NCI-H2107 treated with DMSO at 0.1 percent for 48 hours (cell line): Measurements from ENCODE around the gene GSG1L.
"Not testable (repeated sequence)": the region's sequence is repeated elsewhere in the genome, so short reads cannot be mapped to it uniquely, and the experiment has no call there.

Experiments
- DNase-seq: peaks from one replicate; lab custom pipeline; 2025; ENCODE audit not compliant: unreplicated experiment; lab: John Stamatoyannopoulos, UW

GSG1L gene

DNA sequence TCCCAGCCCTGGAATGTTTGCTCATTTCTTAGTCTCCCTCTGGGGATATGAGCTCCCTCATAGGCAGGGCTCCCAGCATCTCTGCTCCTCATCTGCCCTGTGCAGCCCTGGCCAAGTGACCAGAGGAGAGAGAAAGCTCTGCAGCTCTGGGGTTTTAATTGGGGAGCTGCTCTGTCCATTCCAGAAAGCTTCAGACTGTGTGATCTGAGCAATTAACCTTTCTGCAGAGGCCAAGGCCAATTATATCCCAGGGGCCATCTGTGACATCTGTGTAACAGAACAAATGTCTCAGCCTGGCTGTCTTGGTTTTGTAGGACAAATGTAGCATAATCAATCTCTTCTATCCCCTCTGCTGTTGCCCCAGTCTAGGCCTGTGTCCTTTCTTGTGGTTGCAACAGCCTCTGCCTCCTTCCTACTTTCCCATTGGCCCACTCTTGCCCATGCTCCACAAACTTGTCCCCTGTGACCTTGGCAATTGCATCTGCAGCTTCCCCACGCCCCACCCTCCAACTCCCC lies 156.0 kb downstream of the GSG1L start:
- DNase-seq = no peak

- no peak for DNase-seq
These were observed 156.6 kb downstream of the GSG1L start for GRCh38 chr16:27906883-27907282.

DNA sequence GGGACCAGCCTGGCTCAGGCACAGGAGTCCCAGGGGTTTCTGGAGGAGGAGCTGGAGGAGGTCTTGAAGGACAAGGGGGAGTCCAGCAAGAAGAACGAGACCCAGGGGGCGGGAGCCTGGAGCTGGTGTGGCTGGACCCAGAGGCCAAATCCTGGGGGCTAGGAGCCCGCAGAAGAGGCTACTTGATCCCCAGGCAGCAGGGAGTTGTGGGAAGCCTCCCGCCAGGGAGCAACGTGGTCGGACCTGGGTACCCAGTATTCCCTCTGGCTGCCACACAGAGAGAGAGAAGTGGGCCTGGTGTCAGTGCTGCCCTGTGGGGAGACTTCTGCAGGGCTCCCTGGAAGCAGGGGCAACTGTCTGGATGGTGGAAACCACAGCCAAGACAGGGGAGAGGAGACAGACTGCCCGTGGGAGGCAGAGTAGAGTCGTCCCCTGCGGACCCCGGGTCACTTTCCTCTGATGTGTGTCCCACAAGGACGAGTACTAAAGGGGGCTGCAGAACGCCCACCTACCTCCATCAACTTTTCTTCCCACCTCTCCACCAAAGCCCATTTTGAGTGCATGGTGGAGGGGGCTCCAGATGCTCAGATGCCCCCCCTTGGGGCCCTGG lies 160.4 kb downstream of the GSG1L start:
- DNase-seq = no peak

GRCh38 chr16:27902551-27902950 lies 161.0 kb downstream of the GSG1L start:
- DNase-seq = no peak

DNA sequence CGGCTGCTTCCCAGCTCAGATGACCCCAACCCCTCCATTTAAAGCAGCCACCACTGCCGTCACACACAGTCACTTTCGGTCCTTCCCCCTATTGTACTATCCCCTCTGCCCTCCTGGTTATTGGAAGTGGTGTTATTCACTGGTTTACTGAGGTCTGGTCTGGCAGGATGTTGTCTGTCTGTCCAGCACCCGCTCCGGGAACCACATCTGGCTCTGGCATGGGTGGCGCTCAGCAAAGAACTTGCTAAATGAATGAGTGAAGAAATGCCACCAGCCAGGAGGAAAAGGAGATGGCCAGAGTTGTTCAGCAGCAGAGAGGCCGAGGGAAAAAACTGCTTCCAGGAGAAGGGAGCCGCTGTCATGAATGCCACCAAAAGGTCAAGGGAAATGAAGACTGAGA lies 161.6 kb downstream of the GSG1L start:
- no peak for DNase-seq

- no peak for DNase-seq
These were observed 163.8 kb downstream of the GSG1L start for GRCh38 chr16:27899736-27900135.

- DNase-seq = no peak
These were observed 169.1 kb downstream of the GSG1L start for GRCh38 chr16:27894386-27894785.

DNA sequence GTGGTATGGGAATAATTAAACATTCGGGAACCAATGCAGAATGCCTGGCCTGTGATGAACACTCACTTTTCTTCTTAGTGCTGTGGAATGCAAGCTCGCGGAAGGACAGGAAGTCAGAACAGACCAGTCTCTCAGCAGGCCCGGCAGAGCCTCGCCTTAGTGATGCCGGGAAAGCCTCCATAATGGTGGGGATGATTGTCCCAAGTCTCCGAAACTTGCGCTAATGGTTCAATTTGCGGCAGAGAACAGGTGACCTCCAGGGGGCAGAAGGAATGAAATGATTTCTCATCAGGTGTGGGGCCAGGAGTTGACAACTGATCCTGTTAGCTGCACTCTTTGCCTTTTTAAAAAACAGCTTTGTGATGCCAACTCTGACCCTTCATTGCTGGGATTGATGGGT lies 170.6 kb downstream of the GSG1L start:
- DNase-seq = no peak

DNA sequence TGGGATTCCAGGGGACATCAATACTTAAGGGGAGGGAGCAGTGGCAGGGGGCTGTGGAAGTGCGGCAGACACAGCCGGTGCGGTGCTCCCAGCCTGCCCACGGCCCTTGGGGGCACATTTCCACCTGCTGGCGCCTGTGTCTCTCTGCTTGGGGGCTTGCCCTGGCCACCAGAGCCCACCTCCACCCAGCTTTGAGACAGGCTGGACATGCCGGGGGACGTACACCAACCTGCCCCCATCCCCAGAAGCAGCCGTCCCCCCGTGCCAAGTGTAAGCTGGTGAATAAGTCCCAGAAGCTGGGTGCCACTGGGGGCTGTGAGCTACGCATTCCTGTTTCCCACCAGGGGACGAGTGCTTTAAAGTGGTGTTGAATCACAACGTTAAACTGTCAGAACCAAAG lies 172.6 kb downstream of the GSG1L start:
- no peak for DNase-seq

- DNase-seq = no peak
These were observed 173.5 kb downstream of the GSG1L start for GRCh38 chr16:27890006-27890405.

GRCh38 chr16:27883576-27883975 lies 179.9 kb downstream of the GSG1L start:
- no peak for DNase-seq

GRCh38 chr16:27880287-27880686 lies 183.2 kb downstream of the GSG1L start:
- DNase-seq = no peak

DNA sequence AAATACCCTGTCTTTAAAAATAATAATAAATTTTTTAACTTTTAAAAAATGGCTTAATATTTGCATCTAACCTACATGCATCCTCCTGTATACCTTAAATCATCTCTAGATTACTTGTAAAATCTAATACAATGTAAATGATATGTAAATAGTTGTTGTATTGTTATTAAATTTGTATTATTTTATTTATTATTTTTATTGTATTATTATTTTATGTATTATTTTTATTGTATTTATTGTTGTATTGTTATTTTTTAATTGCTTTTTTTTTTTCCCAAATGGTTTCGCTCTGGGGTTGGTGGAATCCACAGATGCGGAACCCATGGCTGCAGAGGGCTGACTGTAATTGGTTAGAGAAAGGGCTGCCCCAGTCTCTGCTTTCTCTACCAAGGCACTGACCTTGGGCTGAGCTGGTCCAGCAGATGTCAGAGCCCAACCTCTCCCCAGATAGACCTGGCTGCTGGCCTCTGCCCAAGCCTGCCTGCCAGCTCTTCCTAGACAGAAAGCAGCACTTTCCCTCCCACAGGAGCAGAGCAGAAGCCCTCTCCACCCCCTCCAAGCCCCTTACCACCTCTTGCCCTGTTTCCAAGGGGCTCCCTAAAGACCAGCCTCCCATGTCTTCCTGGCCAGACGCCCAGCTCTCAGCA lies 183.8 kb downstream of the GSG1L start:
- no peak for DNase-seq

DNA sequence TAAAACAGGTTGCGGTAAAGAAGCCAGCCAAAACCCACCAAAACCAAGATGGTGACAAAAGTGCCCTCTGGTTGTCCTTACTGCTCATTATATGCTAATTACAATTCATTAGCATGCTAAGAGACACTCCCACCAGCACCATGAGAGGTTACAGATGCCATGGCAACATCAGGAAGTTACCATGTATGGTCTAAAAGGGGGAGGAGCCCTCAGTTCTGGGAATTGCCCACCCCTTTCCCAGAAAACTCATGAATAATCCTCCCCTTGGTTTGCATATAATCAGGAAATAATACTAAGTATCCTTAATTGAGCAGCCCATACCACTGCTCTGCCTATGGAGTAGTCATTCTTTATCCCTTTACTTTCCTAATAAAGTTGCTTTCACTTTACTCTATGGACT lies 190.9 kb downstream of the GSG1L start:
- not testable (repeated sequence) for DNase-seq

DNA sequence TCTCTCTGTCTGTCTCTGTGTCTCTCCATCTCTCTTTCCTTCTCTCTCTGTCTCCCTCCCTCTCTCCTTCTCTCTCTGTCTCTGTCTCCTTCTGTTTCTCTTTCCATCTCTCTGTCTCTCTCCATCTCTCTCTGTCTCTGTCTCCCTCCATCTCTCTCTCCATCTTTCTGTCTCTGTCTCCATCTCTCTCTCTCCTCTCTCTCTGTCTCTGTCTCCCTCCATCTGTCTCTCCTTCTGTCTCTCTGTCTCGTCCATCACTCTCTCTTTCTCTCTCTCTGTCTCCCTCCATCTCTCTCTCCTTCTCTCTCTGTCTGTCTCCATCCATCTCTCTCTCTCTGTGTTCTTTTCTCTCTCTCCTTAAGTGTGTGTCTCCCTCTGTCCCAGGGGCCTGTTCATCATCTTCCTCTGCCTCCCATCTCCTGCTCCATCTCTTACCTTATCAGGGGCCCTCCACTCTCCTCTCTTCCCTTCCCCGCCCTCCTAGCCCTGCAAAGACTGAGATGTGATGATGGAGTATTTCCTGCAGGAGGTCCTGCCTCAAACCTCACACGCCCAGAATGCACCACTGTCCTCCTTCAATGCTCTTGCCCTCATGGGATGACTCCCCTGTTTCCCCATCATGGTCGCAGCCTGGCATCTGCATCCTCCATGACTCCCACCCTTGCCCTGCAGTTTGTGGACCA lies 193.3 kb downstream of the GSG1L start:
- no peak for DNase-seq

- no peak for DNase-seq
These were observed 194.1 kb downstream of the GSG1L start for GRCh38 chr16:27869411-27869810.

GRCh38 chr16:27868180-27868579 lies 195.3 kb downstream of the GSG1L start:
- DNase-seq = no peak

GRCh38 chr16:27867122-27868110 lies 196.1 kb downstream of the GSG1L start:
- DNase-seq = no peak

GRCh38 chr16:27863377-27863776 lies 200.1 kb downstream of the GSG1L start:
- DNase-seq = no peak

DNA sequence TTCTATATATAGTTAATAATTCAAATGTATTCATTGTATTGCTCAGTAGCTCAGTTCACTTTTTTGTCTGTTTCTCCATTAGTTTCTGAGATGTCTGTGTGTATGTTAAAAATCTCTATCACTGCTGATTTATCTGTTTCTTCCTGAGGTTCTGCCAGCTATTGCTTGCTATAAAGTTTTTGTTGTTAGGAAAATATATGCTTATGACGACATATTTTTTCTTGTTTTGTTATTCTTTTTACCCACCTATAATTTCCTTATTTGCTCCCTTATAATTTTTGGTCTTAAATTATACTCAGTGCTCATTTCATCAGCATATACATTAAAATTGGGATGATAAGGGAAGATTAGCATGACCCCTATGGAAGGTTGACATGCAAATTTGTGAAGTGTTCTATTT lies 200.6 kb downstream of the GSG1L start:
- DNase-seq = no peak

GRCh38 chr16:27860091-27860490 lies 203.4 kb downstream of the GSG1L start:
- no peak for DNase-seq
